G401.6 (cell line): ENCODE measurements around the gene UCP2.
"Not testable (repeated sequence)": the region's sequence is repeated elsewhere in the genome, so short reads cannot be mapped to it uniquely, and the experiment has no call there.

Experiments used
- FAIRE-seq: peaks from 2 replicates; lab custom pipeline; 2012; peaks lifted over from hg19 to GRCh38; lab: Jason Lieb, UNC

UCP2 gene

DNA sequence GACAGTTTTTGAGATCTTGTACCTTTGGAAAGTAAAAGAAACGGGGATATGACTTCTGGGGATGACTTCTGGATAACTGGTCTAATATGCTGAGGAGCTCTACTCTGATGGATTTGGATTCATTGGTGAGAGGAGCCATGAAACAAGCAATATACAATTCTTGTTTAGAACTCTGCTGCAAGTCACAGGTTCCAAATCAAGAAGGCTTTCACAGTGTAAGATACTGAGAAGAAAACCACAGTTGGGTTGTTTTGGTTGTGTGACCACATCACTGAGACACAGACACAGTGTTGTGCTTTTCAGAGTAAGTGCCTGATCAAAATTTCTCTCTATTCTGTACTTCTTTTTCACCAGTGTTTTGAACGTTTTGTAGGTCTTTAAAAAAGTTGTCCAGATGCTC is 13.1 kb upstream of the UCP2 start:
- FAIRE-seq, result no peak

DNA sequence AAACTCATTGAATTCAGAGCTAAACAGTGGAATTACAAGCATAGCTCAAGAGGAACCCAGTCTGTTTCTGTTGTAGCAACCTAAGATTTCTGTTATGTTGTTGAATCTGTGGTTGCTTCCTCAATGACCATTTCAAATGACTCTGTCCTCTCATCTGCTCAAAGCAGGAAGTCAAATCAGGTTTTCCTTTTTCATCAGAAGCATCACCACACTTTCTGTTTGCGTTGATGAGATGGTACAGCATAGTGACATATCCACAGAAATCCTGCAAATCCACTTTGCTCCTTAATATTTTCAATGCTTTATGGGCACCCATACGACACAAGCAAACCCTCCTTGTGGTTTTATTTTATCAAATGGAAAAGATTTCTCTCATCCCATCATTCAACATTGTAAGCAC is 12.6 kb upstream of the UCP2 start:
- peak; percentile 67 for FAIRE-seq

DNA sequence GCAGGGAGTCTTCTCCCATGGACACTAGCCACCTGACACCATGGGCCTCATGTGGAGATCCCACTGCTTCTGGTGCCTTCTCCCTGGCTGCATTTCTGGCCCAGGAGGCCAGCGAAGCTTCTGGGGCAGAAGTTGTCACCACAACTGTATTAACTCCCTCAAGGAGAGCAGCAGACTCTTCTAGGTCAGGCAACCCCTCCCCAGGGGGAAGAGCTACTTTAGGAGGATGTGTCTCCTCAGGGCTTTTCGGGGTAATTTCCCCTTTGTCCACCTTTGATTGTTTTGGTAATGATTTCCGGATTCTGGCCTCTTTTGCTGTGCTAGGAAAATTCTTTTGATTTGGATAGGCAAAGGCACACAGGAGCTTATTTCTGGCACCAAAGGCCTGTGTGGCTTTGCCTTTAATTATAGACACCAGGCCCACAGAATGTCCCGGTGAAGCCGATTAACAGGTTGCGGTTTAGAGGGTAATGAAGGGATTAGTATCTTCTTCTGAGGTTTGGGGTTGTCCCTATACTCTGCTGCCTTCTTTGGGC is 8.9 kb upstream of the UCP2 start:
- FAIRE-seq, result no peak

DNA sequence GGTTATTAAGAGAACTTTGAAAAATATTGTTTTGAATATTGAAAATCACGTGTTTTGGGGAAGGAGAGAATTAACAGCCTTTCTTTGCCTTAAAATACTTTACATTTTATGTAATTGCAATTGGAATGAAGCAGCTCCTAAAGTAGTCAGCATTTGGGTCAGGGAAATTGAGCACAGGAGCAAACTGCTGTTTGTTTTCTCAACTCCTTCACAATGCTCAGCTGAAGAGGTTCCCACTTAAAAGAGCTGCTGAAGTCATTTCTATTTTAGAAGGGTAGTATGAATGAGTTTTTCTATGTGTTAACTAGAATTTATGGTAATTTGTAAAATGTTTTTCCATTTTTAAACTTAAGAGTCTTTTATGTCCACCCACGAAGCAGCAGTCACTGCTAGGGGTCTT is 8.1 kb upstream of the UCP2 start:
- FAIRE-seq, result peak; percentile 45

DNA sequence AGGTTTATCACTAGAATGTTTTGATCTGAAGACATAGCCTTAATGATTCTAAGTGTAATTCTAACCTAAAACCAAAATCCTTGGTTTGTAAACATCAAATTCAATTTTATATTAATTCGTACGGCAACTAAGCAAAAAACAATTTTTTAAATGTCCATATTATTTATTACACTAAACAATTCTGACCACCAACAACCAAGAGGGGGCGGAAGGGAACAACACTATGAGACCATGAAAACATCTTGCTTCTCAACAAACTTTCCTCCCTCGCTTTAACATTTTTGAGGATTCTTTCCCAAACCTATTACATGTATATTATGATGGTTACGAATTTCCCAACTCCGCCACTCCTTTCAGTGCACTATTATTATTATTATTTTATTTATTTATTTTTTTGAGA is 6.5 kb upstream of the UCP2 start:
- FAIRE-seq, result peak; percentile 53

DNA sequence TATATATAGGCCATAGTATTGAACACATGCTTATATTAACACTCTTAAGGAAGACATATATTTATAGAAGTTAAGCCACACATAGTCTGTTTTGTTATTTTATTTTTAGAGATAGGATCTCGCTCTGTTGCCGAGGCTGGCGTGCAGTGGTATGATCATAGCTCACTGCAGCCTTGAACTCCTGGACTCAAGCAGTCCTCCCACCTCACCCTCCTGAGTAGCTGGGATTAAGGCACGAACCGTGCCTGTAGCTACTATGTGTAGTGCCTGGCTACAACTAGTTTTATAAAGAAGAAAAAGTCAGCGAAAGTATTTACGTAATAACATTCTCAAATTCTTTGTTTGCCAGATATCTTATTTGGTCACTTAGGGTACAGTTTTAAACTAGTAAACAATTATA is 5.6 kb upstream of the UCP2 start:
- no peak for FAIRE-seq

DNA sequence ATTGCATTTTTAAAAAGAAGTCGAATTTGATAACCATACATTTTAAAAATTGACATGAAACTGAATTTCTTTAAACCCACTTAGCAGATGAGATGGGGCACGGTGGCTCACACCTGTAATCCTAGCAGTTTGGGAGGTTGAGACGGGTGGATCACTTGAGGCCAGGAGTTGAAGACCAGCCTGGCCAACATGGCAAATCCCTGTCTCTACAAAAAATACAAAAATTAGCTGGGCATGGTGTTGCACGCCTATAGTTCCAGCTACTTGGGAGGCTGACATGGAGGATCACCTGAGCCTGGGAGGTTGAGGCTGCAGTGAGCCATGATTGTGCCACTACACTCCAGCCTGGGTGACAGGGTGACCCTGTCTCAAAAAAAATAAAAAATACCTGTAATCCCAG is 3.0 kb upstream of the UCP2 start:
- FAIRE-seq, result not testable (repeated sequence)

DNA sequence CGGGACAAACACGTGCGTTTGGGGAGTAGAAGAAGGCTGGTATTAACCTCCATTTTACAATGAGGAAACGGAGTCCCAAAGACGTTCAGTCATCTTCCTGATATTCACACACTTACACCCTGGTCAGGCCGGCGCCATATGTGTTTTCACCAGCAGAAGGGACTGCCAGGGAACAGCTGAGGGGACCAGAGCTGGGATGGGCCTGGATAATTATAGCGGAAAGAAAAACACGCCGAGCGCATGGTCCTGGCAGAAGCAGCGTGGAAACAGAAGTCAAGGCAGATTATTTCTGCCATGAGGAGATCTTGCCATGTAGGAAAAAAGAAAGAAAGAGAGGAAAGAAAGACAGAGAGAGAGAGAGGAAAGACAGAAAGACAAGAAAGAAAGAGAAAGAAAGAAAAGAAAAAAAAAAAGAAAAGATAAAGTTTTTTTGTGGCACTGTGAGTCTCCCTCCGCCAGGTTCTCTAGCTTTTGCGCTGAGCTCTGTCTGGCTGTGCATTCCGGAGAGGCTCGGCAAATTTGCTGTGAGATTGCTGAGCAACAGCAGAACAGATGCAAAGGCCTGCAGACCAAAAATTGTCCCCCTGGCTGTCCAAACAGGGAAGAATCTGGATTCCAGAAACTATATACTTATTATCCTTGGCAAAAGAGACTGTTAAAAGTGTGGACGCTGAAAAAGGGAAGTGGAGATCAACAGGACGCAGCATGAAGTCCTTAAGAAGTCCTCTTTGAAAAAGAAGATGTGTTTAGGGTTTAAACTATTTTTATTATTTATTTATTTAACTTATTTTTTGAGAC is 1.3 kb upstream of the UCP2 start:
- FAIRE-seq, result no peak

DNA sequence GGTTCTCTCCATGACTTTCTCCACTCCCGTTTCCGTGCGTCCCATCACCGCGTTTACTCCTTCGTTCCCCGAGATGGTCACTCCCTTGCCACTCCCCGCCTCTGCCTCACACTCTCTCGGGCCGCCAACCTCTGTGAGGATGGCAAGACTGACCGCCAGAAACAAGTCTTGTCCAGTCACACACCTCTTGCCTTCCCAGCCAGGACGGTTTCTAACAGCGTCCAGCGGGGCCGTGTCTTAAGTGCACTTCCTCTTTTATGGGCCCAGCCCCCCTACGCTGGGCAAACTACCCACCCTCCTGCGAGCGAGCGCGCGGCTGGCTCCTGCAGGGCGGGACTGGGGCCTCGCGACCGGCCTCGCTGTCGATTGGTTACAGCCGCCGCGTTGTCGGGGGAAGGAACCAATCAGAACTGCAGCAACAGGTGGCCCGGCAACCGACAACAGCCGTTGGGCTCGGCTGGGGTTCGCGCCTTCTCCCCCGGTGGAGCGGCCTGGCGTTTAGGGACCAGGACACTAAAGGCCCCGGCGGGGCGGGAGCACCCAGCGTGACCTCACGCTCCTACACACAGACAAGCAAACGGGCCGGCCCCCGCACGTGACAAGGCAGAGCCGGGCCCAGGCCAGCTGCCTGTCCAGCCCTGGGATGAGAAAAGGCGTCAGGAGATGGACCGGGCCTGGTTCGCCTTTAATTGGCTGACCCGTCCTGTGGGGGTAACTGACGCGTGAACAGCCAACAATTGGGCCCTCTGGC is 522 bp upstream of the UCP2 start:
- FAIRE-seq, result peak; percentile 94

DNA sequence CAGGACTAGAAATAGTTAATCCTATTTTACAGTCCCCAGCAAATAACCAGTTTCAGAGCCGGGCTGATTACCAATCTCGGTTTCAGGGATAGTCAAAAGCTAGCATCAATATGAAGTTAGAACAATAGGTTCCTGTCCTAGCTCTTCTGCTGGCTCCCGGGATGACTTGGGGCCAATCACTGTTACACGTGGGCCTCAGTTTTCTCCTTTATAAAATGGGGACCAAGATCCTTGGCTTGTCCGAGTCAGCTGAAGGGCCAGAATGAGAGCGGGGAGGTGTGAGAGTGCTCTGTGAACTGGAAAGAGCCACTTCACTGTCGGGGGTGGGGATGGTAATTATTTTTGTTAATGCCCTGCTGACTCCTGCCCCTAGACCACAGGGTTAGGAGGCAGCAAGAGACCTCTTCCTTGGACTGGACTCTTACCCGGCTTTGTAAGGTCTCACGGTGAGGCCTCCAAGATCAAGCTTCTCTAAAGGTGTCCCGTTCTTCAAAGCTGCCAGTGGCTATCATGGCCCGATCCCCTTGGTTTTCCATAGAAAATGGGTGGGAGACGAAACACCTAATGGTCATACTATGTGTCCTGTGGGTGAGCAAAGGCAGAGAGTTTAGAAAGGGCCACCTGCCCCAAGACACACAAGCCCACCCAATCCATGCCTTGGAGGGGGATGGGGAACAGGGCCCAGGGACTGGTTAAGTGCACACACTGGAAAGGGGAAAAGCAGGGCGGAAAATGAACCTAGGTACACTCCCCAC is 1.4 kb downstream of the UCP2 start:
- FAIRE-seq, result no peak

DNA sequence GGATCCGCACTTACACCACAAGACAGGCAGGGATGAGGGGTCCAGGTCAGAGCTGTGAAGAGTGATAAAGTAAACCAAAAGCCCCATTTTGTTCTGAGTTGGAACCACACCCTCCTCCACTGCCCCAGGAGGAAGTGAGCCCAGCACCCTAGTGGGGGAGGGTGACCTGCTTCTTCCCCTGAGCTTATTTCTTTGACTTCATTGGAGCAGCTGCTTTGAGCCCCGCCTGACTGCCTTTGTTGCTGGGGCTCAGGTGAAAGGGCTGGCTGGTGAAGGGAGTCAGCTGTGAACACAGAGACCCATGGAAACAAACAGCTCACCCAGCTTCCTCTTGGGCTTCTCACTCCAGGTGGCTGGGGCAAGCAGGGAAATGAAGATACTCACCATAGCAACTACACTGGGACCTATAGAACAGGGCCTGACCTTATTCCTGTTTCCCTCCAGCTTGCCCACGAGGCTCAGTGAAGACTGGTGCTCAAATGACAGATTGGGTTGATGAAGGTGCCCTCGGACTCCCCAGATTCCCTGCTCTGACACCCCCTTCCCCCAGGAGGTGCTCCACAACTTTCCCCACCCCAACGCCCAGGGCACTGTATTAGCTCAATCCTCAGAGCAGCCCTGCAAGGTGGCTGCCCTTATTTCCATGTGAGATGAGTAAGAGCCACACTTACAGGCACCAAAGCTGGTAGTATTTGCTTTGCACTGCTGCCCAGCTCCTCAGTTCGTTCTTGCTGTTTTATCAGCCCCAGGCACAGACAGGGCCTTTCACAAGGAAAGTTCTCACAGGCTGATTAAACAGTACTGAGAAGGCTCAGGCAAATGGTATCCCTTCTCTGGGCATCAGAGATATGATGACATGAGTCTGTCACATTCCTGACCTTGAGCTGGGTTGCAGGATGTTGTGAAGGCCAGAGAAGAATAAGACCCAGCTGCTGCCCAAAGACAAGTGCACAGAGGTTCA is 2.4 kb downstream of the UCP2 start:
- FAIRE-seq, result no peak

DNA sequence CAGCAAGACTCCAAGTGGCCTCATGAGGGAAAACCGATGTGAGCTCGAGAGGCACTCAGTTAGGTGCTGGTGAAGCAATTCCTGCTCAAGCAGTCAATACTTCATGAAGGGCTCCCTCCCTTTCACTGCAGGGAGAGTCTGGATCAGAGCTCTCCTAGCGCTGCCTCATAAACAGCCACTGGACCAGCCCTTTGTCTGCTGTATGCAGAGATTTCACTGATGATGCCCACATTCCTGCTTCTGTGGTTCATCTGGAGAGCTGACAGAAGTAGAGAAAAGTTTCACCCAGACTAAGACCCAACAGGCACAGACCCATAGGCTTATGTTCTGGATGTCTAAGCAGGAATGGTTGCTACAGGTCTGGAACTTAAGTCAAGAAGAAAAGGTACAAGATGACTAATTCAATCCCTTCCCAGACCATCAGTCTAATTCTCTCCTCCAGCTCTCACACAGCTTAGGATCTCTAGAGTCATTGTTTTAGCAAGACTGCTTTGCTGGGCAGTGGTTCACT is 4.0 kb downstream of the UCP2 start:
- FAIRE-seq, result no peak

DNA sequence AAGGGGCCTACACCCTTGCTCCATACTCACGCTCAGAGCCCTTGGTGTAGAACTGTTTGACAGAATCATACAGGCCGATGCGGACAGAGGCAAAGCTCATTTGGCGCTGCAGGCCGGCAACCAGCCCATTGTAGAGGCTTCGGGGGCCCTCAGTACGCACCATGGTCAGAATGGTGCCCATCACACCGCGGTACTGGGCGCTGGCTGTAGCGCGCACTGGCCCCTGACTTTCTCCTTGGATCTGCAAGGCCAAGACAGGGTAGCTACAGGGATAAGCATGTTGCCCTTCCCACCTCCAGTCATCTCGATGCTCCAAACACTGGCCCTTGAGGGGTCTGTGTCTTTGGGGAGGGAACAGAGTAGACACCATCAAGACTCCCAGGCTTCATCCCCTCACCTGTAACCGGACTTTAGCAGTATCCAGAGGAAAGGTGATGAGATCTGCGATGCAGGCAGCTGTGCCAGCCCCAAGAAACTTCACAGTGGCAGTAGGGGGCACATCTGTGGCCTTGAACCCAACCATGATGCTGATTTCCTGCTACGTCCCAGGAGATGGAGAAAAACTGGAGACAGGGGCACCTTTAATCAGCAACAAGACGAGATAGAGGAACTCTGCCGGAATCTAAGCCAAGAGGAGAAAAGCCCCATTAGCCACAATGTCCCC is 4.7 kb downstream of the UCP2 start:
- FAIRE-seq, result no peak

DNA sequence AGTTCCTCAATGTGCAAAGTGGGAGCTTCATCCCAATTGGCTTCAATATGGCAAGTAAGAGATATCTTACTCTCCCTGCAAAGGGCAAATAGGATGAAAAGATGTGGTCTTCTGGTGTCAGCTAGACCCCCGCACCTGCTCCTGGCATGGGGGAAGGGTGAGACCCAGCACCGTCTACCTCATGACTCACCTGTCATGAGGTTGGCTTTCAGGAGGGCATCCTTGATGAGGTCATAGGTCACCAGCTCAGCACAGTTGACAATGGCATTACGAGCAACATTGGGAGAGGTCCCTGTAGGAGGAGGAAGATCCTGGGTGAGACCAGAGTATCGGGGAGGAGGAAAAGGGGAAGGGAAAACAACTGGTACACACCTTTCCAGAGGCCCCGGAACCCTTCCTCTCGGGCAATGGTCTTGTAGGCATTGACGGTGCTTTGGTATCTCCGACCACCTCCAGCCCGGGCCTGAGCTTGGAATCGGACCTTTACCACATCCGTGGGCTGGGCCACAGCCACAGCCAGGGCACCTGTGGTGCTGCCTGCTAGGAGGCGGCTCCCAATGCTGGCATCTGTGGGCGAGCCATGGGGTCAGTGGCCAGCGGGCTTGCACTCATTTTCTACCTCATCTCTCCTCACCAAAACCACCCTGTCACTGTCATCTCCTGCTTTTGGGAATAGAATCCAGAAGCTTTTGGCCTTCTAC is 6.0 kb downstream of the UCP2 start:
- no peak for FAIRE-seq

DNA sequence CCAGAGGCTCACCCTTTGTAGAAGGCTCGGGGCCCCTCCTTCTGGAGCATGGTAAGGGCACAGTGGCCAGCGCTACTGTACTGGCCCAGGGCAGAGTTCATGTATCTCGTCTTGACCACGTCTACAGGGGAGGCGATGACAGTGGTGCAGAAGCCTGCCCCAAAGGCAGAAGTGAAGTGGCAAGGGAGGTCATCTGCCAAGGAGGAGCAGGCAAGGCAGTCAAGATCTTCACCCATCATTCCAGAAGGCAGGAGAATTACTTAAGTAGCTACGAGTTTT is 7.2 kb downstream of the UCP2 start:
- FAIRE-seq, result no peak

DNA sequence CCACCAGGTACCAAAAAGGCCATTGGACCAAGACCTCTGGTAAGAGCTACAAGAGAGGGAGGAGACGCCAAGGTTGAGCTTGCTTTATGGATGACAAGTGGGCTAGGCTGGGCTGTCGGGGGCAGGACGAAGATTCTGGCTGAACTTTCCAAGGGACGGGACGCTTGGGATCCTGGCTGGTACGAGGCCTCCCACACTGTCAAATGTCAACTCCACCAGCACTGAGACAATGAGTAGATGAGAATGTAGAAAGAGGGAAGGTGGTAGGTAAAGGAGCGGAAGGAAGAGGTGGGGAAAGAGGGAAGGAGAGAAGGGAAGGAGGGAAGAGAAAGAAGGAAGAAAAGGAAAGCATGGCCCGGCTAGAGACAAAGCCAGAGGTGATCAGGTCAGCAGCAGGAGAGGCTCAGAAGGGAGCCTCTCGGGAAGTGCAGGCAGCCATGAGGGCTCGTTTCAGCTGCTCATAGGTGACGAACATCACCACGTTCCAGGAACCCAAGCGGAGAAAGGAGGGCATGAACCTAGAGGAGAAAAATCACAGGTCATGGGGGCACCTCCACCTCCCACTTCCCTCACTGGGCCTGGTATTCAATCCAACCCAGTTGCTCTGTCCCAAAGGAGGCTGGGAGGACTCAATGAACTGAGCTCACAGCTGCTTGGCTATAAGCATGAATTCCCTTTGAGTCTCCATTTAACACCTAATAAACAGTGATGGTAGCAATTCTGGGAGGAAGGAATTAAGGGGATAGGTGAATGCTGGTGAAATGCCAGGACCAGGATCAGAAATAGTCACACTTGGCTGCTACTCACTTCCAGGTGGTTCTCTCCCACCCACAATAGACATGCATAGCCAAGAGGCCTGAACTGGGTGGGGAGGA is 7.8 kb downstream of the UCP2 start:
- no peak for FAIRE-seq

DNA sequence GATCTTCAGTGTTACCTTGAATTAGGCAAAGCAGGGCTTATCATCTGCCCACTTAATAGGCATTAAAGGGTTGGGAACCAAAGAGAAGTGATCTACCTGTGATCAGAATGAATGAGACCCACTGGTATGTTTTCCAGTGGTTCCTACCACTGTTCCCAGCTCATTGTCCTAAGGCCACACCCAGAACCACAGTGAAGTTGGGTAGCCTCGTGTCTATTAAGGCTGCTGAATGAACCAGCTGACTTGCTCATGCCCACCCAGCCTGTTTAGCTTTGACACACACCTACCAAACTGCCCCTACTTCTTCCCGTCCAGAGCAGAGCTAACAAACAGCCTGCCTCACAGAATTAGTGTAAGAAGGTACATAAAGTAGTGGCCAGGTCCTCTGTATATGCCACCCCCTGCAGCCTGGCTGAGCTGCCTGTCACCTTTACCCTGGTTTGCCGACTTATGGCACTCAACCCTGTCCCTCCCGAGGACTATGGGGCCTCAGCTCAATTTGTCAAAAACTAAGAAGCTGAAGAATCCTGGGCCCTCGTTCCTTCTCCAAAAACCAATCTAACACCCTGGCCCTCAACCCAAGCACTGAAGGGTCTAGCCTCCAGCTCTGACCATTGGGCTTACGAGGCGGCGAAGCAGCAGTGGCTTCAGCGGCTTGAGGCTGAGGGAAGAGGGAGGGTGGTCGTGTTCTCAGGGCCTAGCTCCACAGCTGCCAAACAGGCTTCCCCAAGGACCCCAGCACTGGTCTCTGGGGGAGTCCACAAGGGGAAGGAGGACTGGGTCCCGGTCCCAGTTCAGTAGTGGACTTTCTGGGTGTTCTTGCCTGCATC is 9.8 kb downstream of the UCP2 start:
- peak; percentile 25 for FAIRE-seq

DNA sequence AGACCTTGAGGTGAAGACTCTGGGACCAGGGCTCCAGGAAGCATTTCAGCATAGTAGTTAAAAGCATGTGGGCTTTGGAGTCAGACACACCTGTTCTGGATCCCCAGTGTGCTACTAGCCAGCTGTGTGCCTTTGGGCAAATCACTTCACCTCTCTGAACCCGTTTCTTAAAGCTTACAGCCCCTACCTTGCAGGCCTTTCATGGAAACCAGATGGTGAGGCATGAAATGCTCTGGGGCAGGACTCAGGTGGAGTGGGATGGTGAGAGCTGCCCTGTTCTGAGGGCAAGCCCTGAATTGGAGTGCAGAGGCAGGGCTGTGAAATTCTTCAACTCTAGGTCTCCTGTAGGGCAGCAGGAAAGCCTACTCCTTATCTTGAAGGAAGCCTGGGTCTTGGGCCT is 10.5 kb downstream of the UCP2 start:
- FAIRE-seq, result peak; percentile 25
